Stimulated activated CD4-positive, alpha-beta T cell treated with anti-CD3 and anti-CD28 coated beads, Interleukin-4, amount 100 ng/mL, for 1 hour (primary cell): Measurements from ENCODE around the gene CCR7.
"Not testable (repeated sequence)": the region's sequence is repeated elsewhere in the genome, so short reads cannot be mapped to it uniquely, and the experiment has no call there.

Experiments used
- DNase-seq: peaks from one replicate; pipeline ENCODE4 v3.0.0-alpha.2; 2020

The CCR7 gene

GRCh38 chr17:40548982-40549685 lies 16.1 kb downstream of the CCR7 start:
- no peak for DNase-seq

DNA sequence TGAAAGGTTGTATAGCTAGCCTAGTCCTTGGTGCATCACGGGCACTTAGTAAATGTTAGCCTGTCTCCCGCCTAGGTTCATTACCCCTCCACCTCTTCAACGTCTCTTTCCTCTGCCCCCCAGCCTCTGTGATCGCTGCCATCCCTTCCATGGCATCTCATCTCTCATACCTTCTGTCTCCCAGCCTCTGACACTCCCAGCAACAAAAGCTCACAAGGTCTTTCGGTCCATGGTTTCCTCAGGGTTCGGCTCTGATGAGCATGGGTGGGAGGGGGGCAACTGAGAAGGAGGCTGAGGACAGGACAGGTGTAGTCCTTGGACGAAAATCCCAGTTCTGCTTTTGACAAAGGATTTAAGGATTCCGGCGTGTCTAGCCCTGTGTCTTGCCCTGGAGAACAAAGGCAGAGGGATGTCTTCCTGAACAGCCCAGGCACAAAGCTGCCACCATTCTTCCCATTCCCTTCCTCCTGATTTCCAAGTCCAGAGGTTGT lies 16.7 kb downstream of the CCR7 start:
- no peak for DNase-seq

- DNase-seq = no peak
Measured at GRCh38 chr17:40547785-40548478, 17.3 kb downstream of the CCR7 start.

DNA sequence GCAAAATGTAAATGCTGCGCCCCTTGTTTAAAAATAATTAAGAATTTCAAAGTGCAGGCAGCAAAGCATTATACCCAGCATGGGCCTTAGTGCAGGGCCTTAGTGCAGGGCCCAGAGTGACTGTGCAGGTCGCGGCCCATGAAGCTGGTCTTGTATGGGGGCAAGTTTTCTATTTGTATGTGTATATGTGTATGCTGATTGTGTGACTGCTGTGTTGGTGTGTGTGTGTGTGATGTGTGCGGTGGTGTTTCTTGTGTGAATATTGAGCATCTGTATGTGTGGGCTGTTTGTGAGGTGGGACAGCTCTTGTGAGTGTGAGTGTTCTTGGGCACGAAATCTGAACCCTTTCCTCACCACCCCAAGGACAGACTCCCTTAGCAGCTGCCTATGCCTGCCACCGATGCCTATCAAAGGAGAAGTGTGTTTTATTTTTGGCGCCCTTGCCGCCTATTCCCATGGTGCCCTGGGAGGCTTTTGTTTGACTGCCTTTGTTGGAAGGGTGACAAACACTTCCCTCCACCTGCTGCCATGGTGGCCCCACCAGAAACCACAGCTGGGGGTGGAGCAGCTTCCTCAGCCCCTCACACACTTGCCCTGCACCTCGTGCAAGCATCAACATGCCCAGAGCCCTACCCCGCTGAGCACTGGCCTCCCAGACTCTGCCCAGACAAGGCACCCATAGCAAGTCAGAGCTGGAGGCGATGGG lies 18.0 kb downstream of the CCR7 start:
- DNase-seq = peak; percentile 53

GRCh38 chr17:40546497-40546896 lies 18.8 kb downstream of the CCR7 start:
- not testable (repeated sequence) for DNase-seq

GRCh38 chr17:40545660-40546059 lies 19.6 kb downstream of the CCR7 start:
- no peak for DNase-seq

DNA sequence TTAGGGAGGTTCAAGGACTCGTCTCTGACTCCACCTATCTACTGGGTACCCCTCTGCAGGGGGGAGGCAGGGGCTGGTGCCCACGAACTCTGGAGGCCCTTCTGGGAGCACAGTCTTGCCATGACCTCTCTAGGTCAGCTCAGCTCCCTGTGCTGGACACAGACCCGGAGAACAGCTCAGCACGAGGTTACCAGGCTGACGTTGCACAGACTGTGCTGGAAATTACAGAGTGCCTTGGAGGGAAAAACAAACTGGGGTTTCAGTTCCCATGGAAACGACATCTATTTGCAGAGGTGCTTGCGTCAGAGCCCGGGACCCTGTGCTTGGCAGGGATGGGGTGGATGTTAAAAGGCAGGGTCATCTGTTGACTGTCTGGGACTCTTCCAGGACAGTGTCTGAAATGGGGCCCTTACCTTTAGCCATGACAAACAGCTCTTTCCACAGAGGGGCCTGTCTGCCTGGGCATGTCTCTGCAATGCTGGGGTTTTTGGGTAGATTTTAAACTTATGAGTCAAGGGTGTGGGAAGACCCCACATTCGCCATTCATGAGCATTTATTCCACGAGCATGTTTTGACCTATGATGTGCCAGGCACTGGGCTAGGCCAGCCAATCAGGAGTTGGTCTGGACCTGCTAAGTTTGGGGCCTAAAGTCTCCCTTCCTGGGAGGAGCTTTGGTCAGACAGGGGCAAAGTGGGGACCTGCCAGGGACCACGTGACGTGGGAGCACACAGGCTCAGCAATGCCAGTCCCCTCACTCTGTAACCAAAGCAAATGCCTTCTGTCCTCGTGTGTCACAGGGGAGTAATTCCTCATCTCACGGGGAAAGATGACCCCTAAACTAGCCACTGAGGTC lies 22.5 kb downstream of the CCR7 start:
- DNase-seq = peak; percentile 43

DNA sequence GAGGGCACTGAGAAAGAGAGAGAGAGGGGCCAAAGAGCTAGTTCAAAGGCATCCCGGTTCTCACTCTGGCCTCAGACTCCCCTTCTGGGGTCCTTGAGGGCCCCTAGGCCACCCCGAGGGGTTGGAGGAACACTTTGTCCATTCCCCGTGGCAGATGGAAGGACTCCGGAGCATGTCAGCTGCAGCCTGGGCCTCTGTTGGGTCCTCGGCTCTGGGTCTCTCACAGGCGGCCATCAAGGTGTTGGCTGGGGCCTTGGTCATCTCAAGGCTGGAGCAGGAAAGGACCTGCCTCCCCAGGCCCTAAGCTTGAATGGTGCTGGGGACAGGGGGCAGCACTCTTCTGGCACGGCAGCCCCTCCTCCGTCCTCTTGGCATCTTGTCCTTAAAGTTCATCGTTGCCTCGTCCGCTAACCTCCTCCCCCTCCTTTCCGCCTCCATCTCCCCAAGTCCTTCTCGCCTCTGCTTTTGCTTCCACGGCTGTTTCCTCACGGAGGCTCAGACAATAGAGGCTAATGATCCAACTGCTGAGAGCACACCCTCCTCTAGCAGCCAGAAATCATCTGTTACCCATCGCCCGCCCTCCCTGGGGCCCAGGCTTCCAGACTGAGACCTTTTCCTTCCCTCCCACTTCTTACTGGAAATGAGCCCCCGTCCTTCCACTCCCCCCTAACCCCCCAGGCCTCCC lies 23.3 kb downstream of the CCR7 start:
- DNase-seq = no peak

GRCh38 chr17:40541060-40541872 lies 24.0 kb downstream of the CCR7 start:
- DNase-seq = peak; percentile 67

- DNase-seq = peak; percentile 48
Measured at GRCh38 chr17:40540448-40540847, 24.8 kb downstream of the CCR7 start.

GRCh38 chr17:40539711-40540411 lies 25.4 kb downstream of the CCR7 start:
- DNase-seq = no peak

- no peak for DNase-seq
Measured at GRCh38 chr17:40538936-40539705, 26.2 kb downstream of the CCR7 start.

GRCh38 chr17:40538019-40538935 lies 27.0 kb downstream of the CCR7 start:
- no peak for DNase-seq

GRCh38 chr17:40536295-40537171 lies 28.7 kb downstream of the CCR7 start:
- DNase-seq = no peak

- no peak for DNase-seq
Measured at GRCh38 chr17:40535924-40536294, 29.4 kb downstream of the CCR7 start.

GRCh38 chr17:40535438-40535837 lies 29.8 kb downstream of the CCR7 start:
- no peak for DNase-seq

- no peak for DNase-seq
Measured at GRCh38 chr17:40534371-40535189, 30.7 kb downstream of the CCR7 start.
